HepG2 (cell line): Measurements from ENCODE around the gene RNF11. TPM values are rescaled to one million over a fixed set of nuclear protein-coding genes. Genes with fewer than 3 reads are reported as not detected.

Experiments used
- ATAC-seq: fragments of 200-7000 bp; cut with Tn5 transposase; 3 replicates; pipeline ENCODE4 v1.9.1; 2020; ENCODE audit warnings: mild to moderate bottlenecking, moderate library complexity
- BruUV-seq: library from RNA; stranded (reverse); fragments of 400-500 nt; replicated peaks from 2 replicates; lab custom pipeline; 2021; lab: Mats Ljungman, UMichigan
- CTCF ChIA-PET: fragments of 300-600 bp; formaldehyde crosslinking; extraction: SDS; loops from one replicate; lab custom pipeline; 2021; ENCODE audit warnings: low total read pairs, inconsistent platforms, low intra/inter-chr PET ratio; lab: Yijun Ruan, JAX
- POLR2A ChIA-PET: fragments of 350-600 bp; sonication (Branson Sonifier 250); formaldehyde crosslinking; loops from one replicate; lab custom pipeline; 2020; ENCODE audit warnings: antibody characterized with exemption, inconsistent platforms; lab: Yijun Ruan, JAX
- DNase-seq: peaks from one replicate; pipeline ENCODE4 v3.0.0-alpha.2; 2015; ENCODE audit warnings: low spot score
- FAIRE-seq: peaks from 3 replicates; lab custom pipeline; 2011; peaks lifted over from hg19 to GRCh38; lab: Jason Lieb, UNC
- H2AFZ ChIP-seq: one replicate; pipeline ENCODE4 v1.6.1; 2011; ENCODE audit warnings: low read length, inconsistent platforms
- H3K27ac ChIP-seq: fragments of 300-600 bp; 3 replicates; pipeline ENCODE4 v1.8.0; 2011; ENCODE audit warnings: mixed run types, mild to moderate bottlenecking, mixed read lengths, low read length, inconsistent platforms; ENCODE audit not compliant: insufficient read depth; ENCODE audit errors: extremely low read length
- H3K27me3 ChIP-seq, 2 experiments: fragments of 200-600 bp in 1 of 2; 2 replicates in 1 of 2; 3 replicates in 1 of 2; pipeline versions ENCODE4 v1.6.0 to v1.8.0; 2011; ENCODE audit warnings: low read length in 2 of 2, mild to moderate bottlenecking in 2 of 2, moderate library complexity in 2 of 2, inconsistent platforms in 1 of 2; ENCODE audit not compliant: insufficient read depth in 2 of 2, control insufficient read depth in 1 of 2
- H3K36me3 ChIP-seq, 2 experiments: fragments of 200-600 bp in 1 of 2; replicated peaks in 1 of 2; 2 replicates in 1 of 2; 3 replicates in 1 of 2; pipeline versions ENCODE4 v1.5.1 to v1.8.0; 2011; ENCODE audit warnings: low read length in 2 of 2, inconsistent platforms in 1 of 2; ENCODE audit not compliant: insufficient read depth in 2 of 2, control insufficient read depth in 1 of 2
- H3K4me1 ChIP-seq: 2 replicates; pipeline ENCODE4 v1.5.1; 2012; ENCODE audit warnings: low read length, inconsistent platforms; ENCODE audit not compliant: insufficient read depth
- H3K4me2 ChIP-seq: 2 replicates; pipeline ENCODE4 v1.6.0; 2011; ENCODE audit warnings: low read depth, low read length, inconsistent platforms
- H3K4me3 ChIP-seq, 3 experiments: fragments of 200-600 bp in 1 of 3; sonication (generic), shearing (Covaris generic) in 1 of 3; replicated peaks in 1 of 3; 2 replicates each; pipeline ENCODE4 v1.5.1; 2011 to 2016; ENCODE audit warnings: low read length in 3 of 3, inconsistent platforms in 2 of 3, low read depth in 2 of 3, mild to moderate bottlenecking in 2 of 3, control low read depth in 1 of 3, mixed read lengths in 1 of 3; ENCODE audit not compliant: insufficient read depth in 1 of 3
- H3K79me2 ChIP-seq: one replicate; pipeline ENCODE4 v1.6.1; 2011; ENCODE audit warnings: low read length, inconsistent platforms; ENCODE audit not compliant: insufficient read depth
- H3K9ac ChIP-seq: 2 replicates; pipeline ENCODE4 v1.6.0; 2011; ENCODE audit warnings: mild to moderate bottlenecking, low read depth, low read length, inconsistent platforms; ENCODE audit not compliant: insufficient read depth
- H3K9me3 ChIP-seq: 2 replicates; pipeline ENCODE4 v1.5.1; 2012; ENCODE audit warnings: mild to moderate bottlenecking, low read length
- H4K20me1 ChIP-seq: 2 replicates; pipeline ENCODE4 v1.6.0; 2011; ENCODE audit warnings: inconsistent platforms, mild to moderate bottlenecking, low read length, moderate library complexity; ENCODE audit not compliant: insufficient read depth
- HCFC1 ChIP-seq: fragments of 150-350 bp; IDR thresholded peaks from 2 replicates; pipeline ENCODE4 v1.6.1; 2014; ENCODE audit warnings: low read depth, low read length
- ISL2 ChIP-seq: sonication (generic); formaldehyde crosslinking; IDR thresholded peaks from 2 replicates; pipeline ENCODE4 v1.5.0; 2020; ENCODE audit warnings: missing genetic modification reagents
- JUN ChIP-seq: sonication (generic); formaldehyde crosslinking; IDR thresholded peaks from 2 replicates; pipeline ENCODE4 v1.4.0; 2020; ENCODE audit warnings: mild to moderate bottlenecking, missing genetic modification reagents
- NBN ChIP-seq: fragments of 450-650 bp; conservative IDR thresholded peaks from 2 replicates; pipeline ENCODE4 v1.6.1; 2017
- NPAS2 ChIP-seq: sonication (generic); formaldehyde crosslinking; IDR thresholded peaks from 2 replicates; pipeline ENCODE4 v1.8.0; 2022; ENCODE audit warnings: mild to moderate bottlenecking, missing genetic modification reagents, borderline replicate concordance
- PITX1 ChIP-seq: sonication (generic); formaldehyde crosslinking; IDR thresholded peaks from 2 replicates; pipeline ENCODE4 v1.5.1; 2020; ENCODE audit warnings: mild to moderate bottlenecking, missing genetic modification reagents
- XRCC5 ChIP-seq: fragments of 200-400 bp; formaldehyde crosslinking; optimal IDR thresholded peaks from 2 replicates; pipeline ENCODE3; 2017; ENCODE audit warnings: mild to moderate bottlenecking, low read length
- ZBTB21 ChIP-seq: sonication (generic); formaldehyde crosslinking; IDR thresholded peaks from 2 replicates; pipeline ENCODE4 v1.4.0; 2020; ENCODE audit warnings: missing genetic modification reagents
- ZBTB49 ChIP-seq: sonication (generic); formaldehyde crosslinking; IDR thresholded peaks from 2 replicates; pipeline ENCODE4 v1.4.0; 2020; ENCODE audit warnings: missing genetic modification reagents, borderline replicate concordance
- ZNF10 ChIP-seq: sonication (generic); formaldehyde crosslinking; IDR thresholded peaks from 2 replicates; pipeline ENCODE4 v1.4.0; 2020; ENCODE audit warnings: mild to moderate bottlenecking, low read depth, missing genetic modification reagents, borderline replicate concordance
- ZNF317 ChIP-seq: sonication (generic); formaldehyde crosslinking; IDR thresholded peaks from 2 replicates; pipeline ENCODE4 v1.5.0; 2020; ENCODE audit warnings: mild to moderate bottlenecking, missing genetic modification reagents
- ZSCAN31 ChIP-seq: sonication (generic); formaldehyde crosslinking; IDR thresholded peaks from 2 replicates; pipeline ENCODE4 v1.5.0; 2020; ENCODE audit warnings: low read depth, mild to moderate bottlenecking, missing genetic modification reagents
- WGBS: methylation state at CpG from one replicate; pipeline ENCODE4 v1.1.6; 2017; ENCODE audit warnings: low lambda C conversion rate; 5-methylcytosine and 5-hydroxymethylcytosine counted together
- in situ Hi-C: cut with HindIII; loops from 2 replicates; pipeline ENCODE4 v1.10.0; 2017; ENCODE audit warnings: low pct_unique_long_range_greater_than_20kb; ENCODE audit not compliant: extremely low pct_ligation_motif_present
- intact Hi-C: fragments of 100-400 bp; cut with micrococcal nuclease; formaldehyde crosslinking; loops from one replicate; pipeline ENCODE4 v1.10.0; 2022; ENCODE audit not compliant: unreplicated experiment
- polyA plus RNA-seq, 8 experiments: library from polyadenylated mRNA; depleted of rRNA in 3 of 8; stranded (reverse) in 7 of 8; unstranded in 1 of 8; fragments of >200 nt; fragmentation: Illumina TruSeq in 4 of 8; extraction: Trizol in 4 of 8; gene quantifications; 2 replicates each; pipeline versions ENCODE4 v1.2.1 to v1.2.3, GENCODE V29; 2011 to 2016; ENCODE audit warnings: low read depth in 4 of 8, missing spikeins in 1 of 8, mixed read lengths in 1 of 8; ENCODE audit not compliant: insufficient read depth in 1 of 8
- total RNA-seq, 5 experiments: library from RNA; depleted of rRNA; stranded (reverse); fragments of >200 nt; fragmentation: Illumina TruSeq; extraction: Trizol; gene quantifications; 2 replicates each; pipeline ENCODE4 v1.2.3, GENCODE V29; 2016; ENCODE audit warnings: low read depth in 1 of 5

RNF11 gene
- total and polyA plus RNA-seq, 2 of the 13 experiments (the other 11 are each of a cell fraction or from before 2014, with no cell fraction given): 41.2 to 48.8 TPM

- WGBS: 0% methylated on average over 5 of the region's 5 CpGs
Measured at GRCh38 chr1:51283979-51284378, 47.9 kb downstream of the RNF11 start.

GRCh38 chr1:51284487-51284954 lies 48.4 kb downstream of the RNF11 start:
- in situ Hi-C loops: no loop called here
- Histone ChIP-seq H3K9me3 (no peaks in the 10 kb centered on the region), H4K20me1 (no peaks in the 10 kb centered on the region), H2AFZ (no peak overlapping the region), H3K36me3 (no peaks in the 10 kb centered on the region), H3K4me1 (peaks cover 42% of the 10 kb centered on the region), H3K27me3 (no peaks in the 10 kb centered on the region), H3K9ac (no peak overlapping the region), H3K4me3 (no peak overlapping the region), H3K4me2 (no peak overlapping the region; the same call in 1 of the 2 replicates), H3K27ac (no peak overlapping the region), H3K79me2 (no peaks in the 10 kb centered on the region)
- ChIA-PET CTCF (no interaction called here), POLR2A (no interaction called here)
- intact Hi-C loops: no loop called here
- DNase-seq: peak; percentile 61
- no TSS peak for BruUV-seq
- ATAC-seq: peak; percentile 51
- FAIRE-seq: peak; percentile 84
- no peak for TF ChIP-seq PITX1 (CRISPR knock-in tag)
- no peak for TF ChIP-seq ZSCAN31 (CRISPR knock-in tag)
- TF ChIP-seq JUN (CRISPR knock-in tag): no peak
- no peak for TF ChIP-seq ZBTB49 (CRISPR knock-in tag)
- TF ChIP-seq ISL2 (CRISPR knock-in tag): 0 out of 2 replicates have a peak, but pooled peaks have one; percentile 32
- TF ChIP-seq NPAS2: no peak
- no peak for TF ChIP-seq ZBTB21 (CRISPR knock-in tag)

More at GRCh38 chr1:51283979-51284378, 47.9 kb downstream of the RNF11 start:
- no peaks in the 10 kb centered on the region for H3K36me3 ChIP-seq
- CTCF ChIA-PET: no interaction called here
- H3K27me3 ChIP-seq: no peaks in the 10 kb centered on the region
- ATAC-seq: peak; percentile 55
- no TSS peak for BruUV-seq
- peaks cover 41% of the 10 kb centered on the region for H3K4me1 ChIP-seq
- in situ Hi-C loops: no loop called here
- H2AFZ ChIP-seq: no peak overlapping the region
- H3K4me3 ChIP-seq: no peak overlapping the region
- no peak overlapping the region for H3K27ac ChIP-seq
- H3K79me2 ChIP-seq: no peaks in the 10 kb centered on the region
- POLR2A ChIA-PET: no interaction called here
- no peaks in the 10 kb centered on the region for H4K20me1 ChIP-seq
- TF ChIP-seq ZNF317: 0 out of 2 replicates have a peak, but pooled peaks have one; percentile 21
- peak; percentile 7 for TF ChIP-seq XRCC5
- no peak for TF ChIP-seq HCFC1
- TF ChIP-seq NBN: no peak
- no peak for TF ChIP-seq ZNF10 (CRISPR knock-in tag)
- TF ChIP-seq, all 625 proteins: peak for 2
- H3K9ac ChIP-seq: no peak overlapping the region
- intact Hi-C loops: no loop called here
- peak overlapping the region; percentile 49 for H3K4me2 ChIP-seq
- no peaks in the 10 kb centered on the region for H3K9me3 ChIP-seq
- FAIRE-seq (peak; percentile 32), DNase-seq (peak; percentile 48)
